Lung (tissue), 12 donors: Measurements from ENCODE around the gene ITGAE. TPM values are rescaled to one million over a fixed set of nuclear protein-coding genes. Genes with fewer than 3 reads are reported as not detected.

Source experiments
- ATAC-seq: fragments of 200-7000 bp; cut with Tn5 transposase; one replicate; pipeline ENCODE4 v1.9.1; 2020; ENCODE audit warnings: moderate number of reproducible peaks; ENCODE audit not compliant: insufficient read depth, low FRiP score
- DNase-seq, 3 donors: peaks; one replicate each; pipeline ENCODE4 v3.0.0-alpha.2; 2013 to 2017
- H3K27ac ChIP-seq, 2 donors: one replicate each; pipeline ENCODE4 v1.5.1; 2013; ENCODE audit warnings: mild to moderate bottlenecking in 2 of 2, moderate library complexity in 2 of 2, control low read depth in 1 of 2, inconsistent platforms in 1 of 2, low read depth in 1 of 2, low read length in 1 of 2
- H3K27me3 ChIP-seq, 3 donors: one replicate each; pipeline ENCODE4 v1.5.1; 2013; ENCODE audit warnings: low read length in 2 of 3; ENCODE audit not compliant: control insufficient read depth in 3 of 3, insufficient read depth in 3 of 3
- H3K36me3 ChIP-seq, 4 donors: one replicate each; pipeline ENCODE4 v1.5.1; 2013; ENCODE audit warnings: low read length in 4 of 4, mild to moderate bottlenecking in 1 of 4, moderate library complexity in 1 of 4; ENCODE audit not compliant: control insufficient read depth in 4 of 4, insufficient read depth in 4 of 4
- H3K4me1 ChIP-seq, 5 donors: one replicate each; pipeline ENCODE4 v1.5.1; 2013; ENCODE audit warnings: low read length in 5 of 5, mild to moderate bottlenecking in 2 of 5, moderate library complexity in 1 of 5; ENCODE audit not compliant: control insufficient read depth in 5 of 5, insufficient read depth in 5 of 5
- H3K4me3 ChIP-seq: one replicate; pipeline ENCODE4 v1.5.1; 2013; ENCODE audit warnings: mild to moderate bottlenecking, control low read depth, moderate library complexity
- H3K9ac ChIP-seq, 2 donors: one replicate each; pipeline ENCODE4 v1.5.1; 2013; ENCODE audit warnings: low read length in 2 of 2, control low read depth in 1 of 2; ENCODE audit not compliant: insufficient read depth in 1 of 2
- H3K9me3 ChIP-seq, 4 donors: one replicate each; pipeline ENCODE4 v1.5.1; 2013; ENCODE audit warnings: low read length in 3 of 4, mild to moderate bottlenecking in 1 of 4, moderate library complexity in 1 of 4; ENCODE audit not compliant: control insufficient read depth in 4 of 4, insufficient read depth in 3 of 4
- WGBS, 2 donors: extraction: QIAGEN DNeasy Blood & Tissue Kit; methylation state at CpG; one replicate each; pipeline ENCODE4 v1.1.7; 2013; 5-methylcytosine and 5-hydroxymethylcytosine counted together
- polyA plus RNA-seq, 2 donors: library from polyadenylated mRNA; stranded (reverse); fragments of 200-250 nt; gene quantifications; one replicate each; pipeline ENCODE4 v1.2.1, GENCODE V29; 2013
- total RNA-seq, 2 donors: library from RNA; depleted of rRNA in 1 of 2; stranded (reverse); fragments of >200 nt in 1 of 2; gene quantifications; one replicate each; pipeline ENCODE4 v1.2.1, GENCODE V29; 2014 to 2021
- TF ChIP-seq, protein P1 (sequence below): IDR thresholded peaks from 2 replicates; pipeline ENCODE4 v1.5.1; 2012; ENCODE audit warnings: mild to moderate bottlenecking; ENCODE audit errors: control extremely low read depth, extremely low read depth
- donor health status: control.
- donor health status: control.
- donor health status: Bipolar disorder and iron deficiency.
- donor health status: healthy.
- donor health status: DM: yes; HTN: yes; CAD: no.

Gene ITGAE
- total and polyA plus RNA-seq, 4 donors: 16.8 to 37.3 (median 27.6) TPM

DNA sequence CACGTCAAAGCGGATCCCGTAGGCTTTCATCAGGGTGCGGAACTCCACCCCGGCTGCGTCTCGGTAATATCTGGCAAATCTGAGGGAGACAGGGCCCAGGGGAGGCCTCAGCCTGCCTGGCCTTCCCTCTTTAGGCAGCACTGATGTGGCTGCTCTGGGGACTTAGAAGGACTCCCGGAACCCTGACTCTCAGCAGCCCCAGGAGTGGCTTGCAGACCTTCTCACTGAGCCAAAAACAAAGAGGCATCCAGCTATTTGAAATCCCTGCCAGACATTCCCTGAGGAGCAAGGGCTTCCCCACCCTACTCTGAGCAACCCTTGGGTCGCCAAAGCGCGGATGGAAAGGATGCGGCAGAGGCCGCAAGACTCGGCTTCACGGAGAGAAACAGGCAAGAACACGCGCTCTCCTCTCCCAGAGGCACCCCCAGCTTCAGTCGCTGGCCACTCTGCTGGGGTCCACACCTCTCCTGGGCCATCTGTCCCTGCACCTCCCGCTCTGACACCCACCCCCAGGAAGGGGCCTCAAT lies 112.9 kb downstream of the ITGAE start:
- DNase-seq (no peak), ATAC-seq (no peak)
- no peaks in the 10 kb centered on the region for H3K36me3 ChIP-seq
- no peak overlapping the region for H3K4me3 ChIP-seq
- H3K27ac ChIP-seq: no peak overlapping the region
- 40 to 53% methylated on average over 19 of the region's 19 CpGs for WGBS, 2 donors
- no peaks in the 10 kb centered on the region for H3K9me3 ChIP-seq
- TF ChIP-seq, protein P1, sequence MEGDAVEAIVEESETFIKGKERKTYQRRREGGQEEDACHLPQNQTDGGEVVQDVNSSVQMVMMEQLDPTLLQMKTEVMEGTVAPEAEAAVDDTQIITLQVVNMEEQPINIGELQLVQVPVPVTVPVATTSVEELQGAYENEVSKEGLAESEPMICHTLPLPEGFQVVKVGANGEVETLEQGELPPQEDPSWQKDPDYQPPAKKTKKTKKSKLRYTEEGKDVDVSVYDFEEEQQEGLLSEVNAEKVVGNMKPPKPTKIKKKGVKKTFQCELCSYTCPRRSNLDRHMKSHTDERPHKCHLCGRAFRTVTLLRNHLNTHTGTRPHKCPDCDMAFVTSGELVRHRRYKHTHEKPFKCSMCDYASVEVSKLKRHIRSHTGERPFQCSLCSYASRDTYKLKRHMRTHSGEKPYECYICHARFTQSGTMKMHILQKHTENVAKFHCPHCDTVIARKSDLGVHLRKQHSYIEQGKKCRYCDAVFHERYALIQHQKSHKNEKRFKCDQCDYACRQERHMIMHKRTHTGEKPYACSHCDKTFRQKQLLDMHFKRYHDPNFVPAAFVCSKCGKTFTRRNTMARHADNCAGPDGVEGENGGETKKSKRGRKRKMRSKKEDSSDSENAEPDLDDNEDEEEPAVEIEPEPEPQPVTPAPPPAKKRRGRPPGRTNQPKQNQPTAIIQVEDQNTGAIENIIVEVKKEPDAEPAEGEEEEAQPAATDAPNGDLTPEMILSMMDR: no peak
- no peak overlapping the region for H3K9ac ChIP-seq
- no peaks in the 10 kb centered on the region for H3K4me1 ChIP-seq
- H3K27me3 ChIP-seq: peaks cover 3 to 30% (median 4%) of the 10 kb centered on the region in 3 donors

DNA sequence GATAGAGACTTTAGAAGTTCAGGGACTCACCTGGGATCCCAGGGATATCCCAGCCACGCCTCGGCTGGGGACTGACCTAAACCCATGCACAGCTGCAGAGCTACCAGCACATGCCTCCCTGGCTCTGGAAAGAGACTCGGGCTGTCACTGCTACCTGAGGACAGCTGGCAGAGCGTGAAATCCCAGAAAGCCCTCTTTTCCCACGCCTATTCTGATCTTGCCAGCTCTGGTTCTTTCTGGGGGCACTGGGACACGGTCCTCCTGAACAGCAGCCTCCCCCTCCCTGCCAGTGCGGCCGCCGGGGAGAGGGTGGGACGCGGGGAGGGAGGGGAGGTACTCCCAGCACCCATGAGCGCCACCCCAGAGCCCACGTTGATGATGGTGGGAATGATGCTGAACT lies 115.8 kb downstream of the ITGAE start:
- Histone ChIP-seq H3K9ac (no peak overlapping the region), H3K4me1 (no peaks in the 10 kb centered on the region), H3K27ac (no peak overlapping the region), H3K36me3 (no peaks in the 10 kb centered on the region), H3K4me3 (peak overlapping the region; percentile 13), H3K27me3 (peaks cover 0 to 23% (median 3%) of the 10 kb centered on the region in 3 donors), H3K9me3 (no peaks in the 10 kb centered on the region)
- no peak for DNase-seq
- 33 to 50% methylated on average over 8 to 13 of the region's 13 CpGs for WGBS, 2 donors
- TF ChIP-seq, protein P1: no peak
- ATAC-seq: no peak

DNA sequence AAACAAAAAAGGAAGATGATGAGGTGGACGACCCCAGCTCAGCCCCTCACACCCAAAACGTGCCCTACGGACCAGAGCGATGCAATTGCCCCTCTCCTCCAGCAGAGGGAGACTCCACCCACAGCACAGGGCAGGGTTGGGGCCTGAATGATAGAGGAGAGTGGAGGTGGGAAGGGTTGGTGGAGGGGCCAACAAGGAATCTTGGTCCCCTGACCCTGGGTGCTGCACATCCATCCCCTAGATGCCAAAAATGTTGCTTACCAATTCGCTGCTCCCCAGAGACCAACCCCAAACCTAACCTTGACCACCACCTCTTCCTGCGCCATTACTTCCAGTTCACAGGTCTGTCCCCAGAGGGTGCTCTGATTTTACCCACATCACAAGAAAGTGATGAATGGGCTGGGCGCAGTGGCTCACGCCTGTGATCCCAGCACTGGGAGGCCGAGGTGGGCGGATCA lies 117.9 kb downstream of the ITGAE start:
- no peaks in the 10 kb centered on the region for H3K4me1 ChIP-seq
- no peaks in the 10 kb centered on the region for H3K36me3 ChIP-seq
- TF ChIP-seq, protein P1: peak; percentile 52
- ATAC-seq: no peak
- no peak overlapping the region for H3K27ac ChIP-seq
- no peak for DNase-seq
- no peaks in the 10 kb centered on the region for H3K9me3 ChIP-seq
- H3K27me3 ChIP-seq: peaks cover 0 to 13% (median 3%) of the 10 kb centered on the region in 3 donors
- H3K4me3 ChIP-seq: no peak overlapping the region
- H3K9ac ChIP-seq: no peak overlapping the region
- WGBS, 2 donors: 28 to 33% methylated on average over 10 of the region's 10 CpGs

DNA sequence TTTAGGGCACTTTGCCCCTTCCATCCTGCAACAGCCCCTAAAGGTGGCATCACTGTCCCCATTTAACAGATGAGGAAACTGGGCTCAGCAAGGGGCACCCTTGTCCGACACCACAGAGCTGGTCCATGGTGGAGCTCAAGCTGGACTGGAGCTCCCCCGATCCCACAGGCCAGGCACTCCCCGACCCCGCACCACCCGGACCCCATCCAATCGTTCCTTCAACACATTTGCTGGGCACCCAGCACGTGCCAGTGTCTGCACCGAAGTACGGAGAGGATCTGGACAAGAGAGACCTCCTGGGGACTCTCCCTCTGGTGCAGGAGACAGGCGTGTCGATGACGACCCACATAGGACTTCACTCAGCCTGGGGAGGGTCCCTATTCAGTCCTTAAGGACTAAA lies 119.0 kb downstream of the ITGAE start:
- H3K36me3 ChIP-seq: no peaks in the 10 kb centered on the region
- 87 to 93% methylated on average over 12 of the region's 12 CpGs for WGBS, 2 donors
- ATAC-seq: no peak
- H3K9me3 ChIP-seq: no peaks in the 10 kb centered on the region
- H3K9ac ChIP-seq: no peak overlapping the region
- no peak overlapping the region for H3K4me3 ChIP-seq
- H3K27ac ChIP-seq: no peak overlapping the region
- TF ChIP-seq, protein P1: no peak
- H3K27me3 ChIP-seq: peaks cover 0 to 13% (median 3%) of the 10 kb centered on the region in 3 donors
- H3K4me1 ChIP-seq: no peaks in the 10 kb centered on the region
- DNase-seq: no peak
